ENCODE measurements around the gene MCL1.

DNA sequence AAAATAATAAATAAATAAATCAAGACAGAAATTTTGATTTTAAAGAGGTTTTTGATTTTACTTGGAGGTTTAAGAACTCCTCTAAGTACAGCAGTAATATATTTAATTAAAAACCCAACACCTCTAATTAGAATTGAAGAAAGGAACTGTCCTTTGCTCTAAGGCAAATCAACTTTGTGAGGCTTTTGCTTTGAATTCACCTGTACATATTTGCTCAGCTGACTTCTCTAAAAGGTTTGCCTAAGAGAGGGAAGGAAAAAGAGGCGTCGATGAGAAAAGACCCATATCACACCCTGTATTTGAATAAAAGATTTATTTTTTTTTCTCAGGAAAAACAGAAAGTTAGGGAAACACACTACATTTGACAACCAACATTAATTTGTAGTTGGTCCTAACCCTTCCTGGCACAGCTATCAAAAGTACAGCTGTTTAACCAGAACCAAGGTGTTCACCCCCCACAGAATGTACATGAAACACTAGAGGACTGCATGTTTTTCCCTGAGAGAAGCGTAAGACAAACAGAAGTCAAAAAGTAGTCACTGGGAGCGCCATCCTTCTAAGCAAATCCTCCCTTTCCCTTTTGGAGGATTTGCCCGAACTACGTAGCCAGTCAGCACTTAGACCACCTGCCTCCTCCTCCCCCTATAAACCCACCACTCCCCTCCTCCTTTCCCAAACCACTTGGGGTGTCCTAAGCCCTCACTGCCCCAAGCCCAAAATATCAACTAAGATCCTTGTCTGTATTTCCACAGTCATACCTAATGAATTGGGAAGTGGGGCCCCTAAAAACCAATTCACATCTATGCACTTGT is 4.9 kb downstream of the MCL1 start:
- TF ChIP-seq, protein P1, sequence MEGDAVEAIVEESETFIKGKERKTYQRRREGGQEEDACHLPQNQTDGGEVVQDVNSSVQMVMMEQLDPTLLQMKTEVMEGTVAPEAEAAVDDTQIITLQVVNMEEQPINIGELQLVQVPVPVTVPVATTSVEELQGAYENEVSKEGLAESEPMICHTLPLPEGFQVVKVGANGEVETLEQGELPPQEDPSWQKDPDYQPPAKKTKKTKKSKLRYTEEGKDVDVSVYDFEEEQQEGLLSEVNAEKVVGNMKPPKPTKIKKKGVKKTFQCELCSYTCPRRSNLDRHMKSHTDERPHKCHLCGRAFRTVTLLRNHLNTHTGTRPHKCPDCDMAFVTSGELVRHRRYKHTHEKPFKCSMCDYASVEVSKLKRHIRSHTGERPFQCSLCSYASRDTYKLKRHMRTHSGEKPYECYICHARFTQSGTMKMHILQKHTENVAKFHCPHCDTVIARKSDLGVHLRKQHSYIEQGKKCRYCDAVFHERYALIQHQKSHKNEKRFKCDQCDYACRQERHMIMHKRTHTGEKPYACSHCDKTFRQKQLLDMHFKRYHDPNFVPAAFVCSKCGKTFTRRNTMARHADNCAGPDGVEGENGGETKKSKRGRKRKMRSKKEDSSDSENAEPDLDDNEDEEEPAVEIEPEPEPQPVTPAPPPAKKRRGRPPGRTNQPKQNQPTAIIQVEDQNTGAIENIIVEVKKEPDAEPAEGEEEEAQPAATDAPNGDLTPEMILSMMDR (IDR thresholded peaks at IDR 0.05) = no peak
- TF ChIP-seq POLR2AphosphoS5 (IDR thresholded peaks at IDR 0.05) = no peak

All from prostate gland (tissue), 2 donors.